Suprapubic skin (tissue), 4 donors: ENCODE data around the gene APCDD1.

ENCODE experiments used
- POLR2A ChIP-seq, 2 donors: fragments of 450-650 bp; IDR thresholded peaks; one replicate each; pipeline ENCODE4 v1.6.1; 2017; ENCODE audit warnings: antibody characterized with exemption in 2 of 2, mild to moderate bottlenecking in 2 of 2, moderate library complexity in 2 of 2
- POLR2AphosphoS5 ChIP-seq, 3 donors: sonication (generic); formaldehyde crosslinking; IDR thresholded peaks; one replicate each; pipeline ENCODE4 v1.6.1; 2017; ENCODE audit warnings: antibody characterized with exemption in 3 of 3
- TF ChIP-seq, protein P1 (sequence below), 2 donors: fragments of 200-600 bp in 1 of 2; fragments of 450-650 bp in 1 of 2; sonication (generic) in 1 of 2; IDR thresholded peaks; one replicate each; pipeline ENCODE4 v1.5.1; 2016 to 2019; ENCODE audit warnings: antibody characterized with exemption in 2 of 2, mild to moderate bottlenecking in 1 of 2, moderate library complexity in 1 of 2

DNA sequence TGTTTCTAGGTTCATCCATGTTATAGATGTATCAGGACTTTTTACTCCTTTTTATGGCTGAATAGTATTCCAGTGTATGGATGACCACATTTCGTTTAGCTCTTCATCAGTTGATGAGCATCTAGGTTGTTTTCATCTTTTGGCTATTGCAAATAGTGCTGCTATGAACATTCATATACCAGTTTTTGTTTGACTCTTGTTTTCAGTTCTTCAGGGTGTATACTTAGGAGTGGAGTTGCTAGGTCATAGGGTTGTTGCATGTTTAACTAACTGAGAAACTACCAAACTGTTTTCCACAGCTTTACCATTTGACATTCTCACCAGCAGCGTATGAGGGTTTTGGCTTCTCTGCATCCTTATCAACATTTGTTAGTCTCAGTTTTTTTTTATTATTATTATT is 45.6 kb downstream of the APCDD1 start:
- TF ChIP-seq, protein P1, sequence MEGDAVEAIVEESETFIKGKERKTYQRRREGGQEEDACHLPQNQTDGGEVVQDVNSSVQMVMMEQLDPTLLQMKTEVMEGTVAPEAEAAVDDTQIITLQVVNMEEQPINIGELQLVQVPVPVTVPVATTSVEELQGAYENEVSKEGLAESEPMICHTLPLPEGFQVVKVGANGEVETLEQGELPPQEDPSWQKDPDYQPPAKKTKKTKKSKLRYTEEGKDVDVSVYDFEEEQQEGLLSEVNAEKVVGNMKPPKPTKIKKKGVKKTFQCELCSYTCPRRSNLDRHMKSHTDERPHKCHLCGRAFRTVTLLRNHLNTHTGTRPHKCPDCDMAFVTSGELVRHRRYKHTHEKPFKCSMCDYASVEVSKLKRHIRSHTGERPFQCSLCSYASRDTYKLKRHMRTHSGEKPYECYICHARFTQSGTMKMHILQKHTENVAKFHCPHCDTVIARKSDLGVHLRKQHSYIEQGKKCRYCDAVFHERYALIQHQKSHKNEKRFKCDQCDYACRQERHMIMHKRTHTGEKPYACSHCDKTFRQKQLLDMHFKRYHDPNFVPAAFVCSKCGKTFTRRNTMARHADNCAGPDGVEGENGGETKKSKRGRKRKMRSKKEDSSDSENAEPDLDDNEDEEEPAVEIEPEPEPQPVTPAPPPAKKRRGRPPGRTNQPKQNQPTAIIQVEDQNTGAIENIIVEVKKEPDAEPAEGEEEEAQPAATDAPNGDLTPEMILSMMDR (IDR thresholded peaks at IDR 0.05): no peak
- TF ChIP-seq POLR2AphosphoS5 (IDR thresholded peaks at IDR 0.05): no peak
- TF ChIP-seq POLR2A (IDR thresholded peaks at IDR 0.05): no peak
